HG03159 (cell line): ENCODE measurements around the gene SPACDR.

Experiments used
- ATAC-seq: cut with Tn5 transposase; IDR thresholded peaks from one replicate; pipeline ENCODE4 v1.9.1; 2021; ENCODE audit warnings: mild to moderate bottlenecking, moderate library complexity; ENCODE audit not compliant: unreplicated experiment

Gene SPACDR

GRCh38 chr7:100419660-100420226, 44.3 kb downstream of the SPACDR start:
- ATAC-seq: no peak

DNA sequence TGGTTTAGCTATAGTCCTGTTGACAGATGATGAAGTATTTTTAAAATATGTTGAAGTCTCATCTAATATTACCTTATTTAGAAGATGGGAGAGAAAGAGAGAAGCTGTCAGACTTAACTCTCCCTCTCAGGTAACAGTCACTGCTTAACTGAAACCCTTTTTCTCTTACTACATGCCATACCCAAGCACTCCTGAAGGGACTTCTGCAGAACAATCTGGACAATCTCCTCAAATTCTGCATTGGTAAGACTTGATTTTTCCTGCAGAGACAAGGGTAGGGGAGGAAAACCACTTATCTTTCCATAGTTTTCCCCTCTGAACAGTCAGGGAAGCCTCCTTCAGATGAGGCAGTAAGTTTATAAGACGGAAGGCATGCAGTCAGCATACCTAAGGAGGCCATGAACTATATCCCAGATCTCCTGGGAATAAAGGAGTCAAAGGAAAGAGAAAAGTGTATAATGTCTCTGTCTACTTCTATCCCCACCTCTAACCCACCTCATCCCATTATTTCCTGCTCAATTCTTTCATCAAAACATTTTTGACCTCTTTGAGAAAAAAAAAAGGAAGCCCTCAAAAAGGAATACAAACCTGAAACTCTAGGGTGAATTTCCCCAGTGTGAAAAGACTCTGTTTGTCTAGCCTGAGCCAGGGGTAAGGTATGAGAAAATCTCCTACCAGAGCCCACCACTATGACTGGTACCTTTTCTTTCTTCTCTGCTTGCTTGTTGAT, 45.0 kb downstream of the SPACDR start:
- ATAC-seq: no peak

GRCh38 chr7:100415448-100415847, 48.6 kb downstream of the SPACDR start:
- ATAC-seq: no peak

GRCh38 chr7:100413889-100414288, 50.2 kb downstream of the SPACDR start:
- ATAC-seq: peak; percentile 61

- no peak for ATAC-seq
Measured at GRCh38 chr7:100413346-100413745, 50.7 kb downstream of the SPACDR start.

DNA sequence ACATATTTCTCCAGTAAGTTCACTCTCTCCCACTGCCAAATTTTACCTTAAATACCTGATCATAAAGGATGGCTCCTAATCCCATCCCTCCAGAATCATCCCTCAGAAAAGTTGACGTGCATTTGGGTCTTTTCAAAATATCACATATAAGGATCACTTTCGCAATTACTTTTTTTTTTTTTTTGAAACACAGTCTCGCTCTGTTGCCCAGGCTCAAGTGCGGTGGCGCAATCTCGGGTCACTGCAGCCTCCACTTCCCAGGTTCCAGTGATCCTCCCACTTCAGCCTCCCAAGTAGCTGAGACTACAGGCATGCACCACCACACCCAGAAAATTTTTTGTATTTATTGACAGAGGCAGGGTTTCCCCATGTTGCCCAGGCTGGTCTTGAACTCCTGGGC, 53.0 kb downstream of the SPACDR start:
- ATAC-seq: no peak

GRCh38 chr7:100407285-100408180, 56.5 kb downstream of the SPACDR start:
- no peak for ATAC-seq

DNA sequence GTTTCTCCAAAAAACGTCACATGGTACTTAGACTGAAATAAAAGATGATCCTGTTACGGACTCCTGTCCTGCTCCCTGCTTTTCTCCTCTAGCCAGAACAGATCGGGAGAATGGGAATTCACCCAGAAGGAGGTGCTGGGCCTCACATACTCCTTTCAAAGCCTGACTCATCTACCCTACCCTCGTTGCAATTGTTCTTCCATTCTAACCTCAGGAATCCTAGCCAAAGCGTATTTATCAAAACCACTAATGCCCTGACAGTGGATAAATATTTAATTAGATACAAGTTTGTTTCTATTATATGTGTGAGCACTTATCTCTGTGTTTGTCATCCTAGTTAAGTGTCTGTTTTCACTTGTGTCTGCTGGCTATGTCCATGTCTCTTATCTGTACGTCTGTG, 57.3 kb downstream of the SPACDR start:
- no peak for ATAC-seq
